Stomach smooth muscle (tissue), 2 donors: Measurements from ENCODE around the gene LAMC1.
"Not testable (repeated sequence)": the region's sequence is repeated elsewhere in the genome, so short reads cannot be mapped to it uniquely, and the experiment has no call there.

Experiments
- H3K27ac ChIP-seq: one replicate; pipeline ENCODE4 v1.7.0; 2013; ENCODE audit warnings: mild to moderate bottlenecking, low read length, inconsistent platforms
- H3K27me3 ChIP-seq, 2 donors: one replicate each; pipeline ENCODE4 v1.7.0; 2013; ENCODE audit warnings: low read length in 2 of 2; ENCODE audit not compliant: insufficient read depth in 2 of 2, control insufficient read depth in 1 of 2
- H3K36me3 ChIP-seq, 2 donors: one replicate each; pipeline ENCODE4 v1.7.0; 2013; ENCODE audit warnings: low read length in 2 of 2; ENCODE audit not compliant: control insufficient read depth in 2 of 2, insufficient read depth in 2 of 2
- H3K4me1 ChIP-seq: one replicate; pipeline ENCODE4 v1.7.0; 2013; ENCODE audit warnings: low read length; ENCODE audit not compliant: control insufficient read depth, insufficient read depth
- H3K4me3 ChIP-seq, 2 donors: one replicate each; pipeline ENCODE4 v1.7.0; 2013; ENCODE audit warnings: low read length in 2 of 2
- H3K9ac ChIP-seq, 2 donors: one replicate each; pipeline ENCODE4 v1.7.0; 2013; ENCODE audit warnings: low read length in 2 of 2, mild to moderate bottlenecking in 1 of 2
- H3K9me3 ChIP-seq, 2 donors: one replicate each; pipeline ENCODE4 v1.7.0; 2013; ENCODE audit warnings: low read length in 2 of 2; ENCODE audit not compliant: control insufficient read depth in 2 of 2
- donor health status: healthy.
- donor health status: Pancreatic carcinoma.

Gene LAMC1

DNA sequence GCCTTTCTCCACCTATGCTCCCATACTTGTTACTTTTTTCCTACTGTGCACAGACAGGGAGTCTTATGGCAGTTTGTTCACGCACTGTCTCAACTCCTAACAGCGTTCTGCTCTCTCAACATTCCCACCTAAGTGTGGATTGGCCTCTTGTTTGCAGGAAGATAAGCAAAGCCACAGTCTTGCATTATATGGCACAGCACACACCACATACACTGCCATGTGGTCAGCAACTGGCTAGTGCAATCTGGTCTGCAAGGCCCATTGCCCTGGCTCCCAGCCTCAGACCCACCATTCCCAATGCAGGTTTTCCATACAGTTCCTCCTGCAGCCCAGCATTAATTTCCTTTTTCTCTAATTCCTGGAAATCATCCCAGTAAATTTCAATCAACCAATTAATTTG is 124.5 kb downstream of the LAMC1 start:
- peaks cover 9% of the 10 kb centered on the region for H3K4me1 ChIP-seq
- H3K9me3 ChIP-seq: no peaks in the 10 kb centered on the region
- H3K9ac ChIP-seq: no peak overlapping the region
- no peaks in the 10 kb centered on the region for H3K27me3 ChIP-seq
- peaks cover 8 to 10% of the 10 kb centered on the region in 2 donors for H3K36me3 ChIP-seq
- H3K4me3 ChIP-seq: no peak overlapping the region
- no peak overlapping the region for H3K27ac ChIP-seq

DNA sequence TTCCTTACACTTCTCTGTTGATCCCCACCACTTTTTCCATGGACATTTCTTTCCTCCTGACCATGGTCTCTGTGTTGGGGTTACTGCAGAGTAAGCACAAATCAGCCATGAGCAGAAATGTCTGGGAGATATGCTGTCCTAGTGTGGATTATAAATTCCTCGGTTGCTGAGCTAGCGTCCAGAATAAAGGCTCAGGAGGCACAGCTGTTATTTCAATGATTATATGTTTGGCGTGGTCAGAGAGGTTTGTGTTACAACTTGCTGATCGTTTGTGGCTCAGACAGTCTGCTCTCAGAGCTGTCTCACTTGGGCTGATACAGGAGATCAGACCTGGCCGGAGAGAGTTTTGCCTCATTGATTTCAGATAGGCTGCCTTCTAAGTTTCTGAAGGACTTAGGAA is 125.4 kb downstream of the LAMC1 start:
- no peaks in the 10 kb centered on the region for H3K27me3 ChIP-seq
- H3K4me3 ChIP-seq: no peak overlapping the region
- no peak overlapping the region for H3K9ac ChIP-seq
- H3K4me1 ChIP-seq: peaks cover 9% of the 10 kb centered on the region
- peaks cover 3 to 6% of the 10 kb centered on the region in 2 donors for H3K36me3 ChIP-seq
- no peaks in the 10 kb centered on the region for H3K9me3 ChIP-seq
- peak overlapping the region; percentile 25 for H3K27ac ChIP-seq

DNA sequence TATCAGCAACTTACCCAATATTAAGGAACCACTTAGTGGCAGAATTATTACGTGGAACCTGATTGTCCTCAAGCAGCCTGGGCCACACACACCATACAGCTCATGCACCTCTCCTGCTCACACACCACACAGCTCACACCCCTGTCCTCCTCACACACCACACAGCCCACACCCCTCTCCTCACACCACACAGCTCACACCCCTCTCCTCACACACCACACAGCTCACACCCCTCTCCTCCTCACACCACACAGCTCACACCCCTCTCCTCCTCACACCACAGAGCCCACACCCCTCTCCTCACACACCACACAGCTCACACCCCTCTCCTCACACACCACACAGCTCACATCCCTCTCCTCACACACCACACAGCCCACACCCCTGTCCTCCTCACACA is 126.1 kb downstream of the LAMC1 start:
- H3K9me3 ChIP-seq: no peaks in the 10 kb centered on the region
- H3K4me1 ChIP-seq: peaks cover 9% of the 10 kb centered on the region
- H3K36me3 ChIP-seq: peaks cover 0 to 5% of the 10 kb centered on the region in 2 donors
- H3K4me3 ChIP-seq: no peak overlapping the region
- H3K27ac ChIP-seq: peak overlapping the region; percentile 25
- no peaks in the 10 kb centered on the region for H3K27me3 ChIP-seq
- no peak overlapping the region for H3K9ac ChIP-seq

DNA sequence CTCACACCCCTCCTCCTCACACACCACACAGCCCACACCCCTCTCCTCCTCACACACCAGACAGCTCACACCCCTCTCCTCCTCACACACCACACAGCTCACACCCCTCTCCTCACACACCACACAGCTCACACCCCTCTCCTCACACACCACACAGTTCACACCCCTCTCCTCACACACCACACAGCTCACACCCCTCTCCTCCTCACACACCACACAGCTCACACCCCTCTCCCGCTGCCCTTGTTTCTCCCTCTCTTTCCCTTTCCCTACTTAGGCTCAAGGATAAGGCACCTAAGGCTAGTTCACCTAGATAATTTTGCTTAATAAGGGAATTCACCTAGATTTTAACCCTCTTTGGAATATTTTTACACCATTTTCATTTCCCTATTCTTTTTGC is 126.8 kb downstream of the LAMC1 start:
- H3K9me3 ChIP-seq: not testable (repeated sequence)

DNA sequence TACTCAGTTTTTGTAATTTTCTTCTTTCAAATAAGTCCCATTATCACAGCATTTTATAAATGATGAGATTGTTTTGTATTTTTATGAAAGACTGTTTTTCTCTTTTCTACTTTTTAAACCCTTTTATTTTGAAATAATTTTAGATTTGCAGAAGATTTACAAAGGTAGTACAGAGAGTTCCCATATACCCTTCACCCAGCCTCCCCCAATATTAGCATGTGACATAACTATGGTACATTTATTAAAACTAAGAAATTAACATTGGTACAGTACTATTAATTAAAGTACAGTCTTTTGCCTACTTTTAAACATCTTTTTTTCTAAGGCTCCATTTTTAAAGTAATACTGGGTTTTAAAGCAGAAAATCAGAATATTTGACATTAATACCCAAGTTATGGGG is 127.2 kb downstream of the LAMC1 start:
- no peaks in the 10 kb centered on the region for H3K9me3 ChIP-seq
- H3K27me3 ChIP-seq: no peaks in the 10 kb centered on the region
- H3K36me3 ChIP-seq: no peaks in the 10 kb centered on the region
- no peak overlapping the region for H3K9ac ChIP-seq
- peaks cover 9% of the 10 kb centered on the region for H3K4me1 ChIP-seq
- no peak overlapping the region for H3K27ac ChIP-seq
- no peak overlapping the region for H3K4me3 ChIP-seq

More for the DNA sequence above, 126.8 kb downstream of the LAMC1 start:
- not testable (repeated sequence) for H3K27me3 ChIP-seq, H3K27ac ChIP-seq, H3K4me3 ChIP-seq, H3K9ac ChIP-seq, H3K36me3 ChIP-seq, H3K4me1 ChIP-seq

DNA sequence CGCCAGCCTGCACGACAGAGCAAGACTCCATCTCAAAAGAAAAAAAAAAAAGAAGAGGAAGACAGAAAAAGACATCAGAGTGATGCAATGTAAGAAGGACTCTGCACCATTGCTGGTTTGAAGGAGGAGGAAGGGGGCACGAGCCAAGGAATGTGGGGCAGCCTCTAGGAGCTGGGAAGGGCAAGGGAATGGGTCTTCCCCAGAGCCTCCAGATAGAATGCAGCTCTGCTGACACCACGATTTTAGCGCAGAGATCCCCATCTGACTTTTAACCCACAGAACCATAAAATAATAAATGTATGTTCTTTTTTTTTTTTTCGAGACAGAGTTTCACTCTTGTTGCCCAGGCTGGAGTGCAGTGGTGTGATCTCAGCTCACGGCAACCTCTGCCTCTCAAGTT is 129.0 kb downstream of the LAMC1 start:
- H3K9me3 ChIP-seq: no peaks in the 10 kb centered on the region
- no peak overlapping the region for H3K27ac ChIP-seq
- H3K4me1 ChIP-seq: peaks cover 9% of the 10 kb centered on the region
- no peaks in the 10 kb centered on the region for H3K27me3 ChIP-seq
- no peak overlapping the region for H3K4me3 ChIP-seq
- no peaks in the 10 kb centered on the region for H3K36me3 ChIP-seq
- H3K9ac ChIP-seq: no peak overlapping the region

DNA sequence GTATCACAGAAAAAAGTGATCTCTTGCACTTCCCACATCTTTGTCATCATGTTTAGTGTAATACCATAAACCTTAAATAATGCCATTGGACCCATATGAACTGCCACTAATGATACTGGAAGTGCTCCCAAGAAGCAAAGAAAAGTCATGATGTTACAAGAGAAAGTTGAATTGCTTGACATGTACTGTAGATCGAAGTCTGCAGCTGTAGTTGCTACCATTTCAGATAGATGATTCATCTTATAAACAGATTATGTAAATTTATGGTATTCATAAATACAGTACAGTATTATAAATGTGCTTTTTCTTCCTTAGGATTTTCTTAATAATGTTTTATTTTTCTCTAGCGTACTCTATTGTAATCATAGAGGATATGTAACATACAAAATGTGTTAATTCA is 132.7 kb downstream of the LAMC1 start:
- no peaks in the 10 kb centered on the region for H3K9me3 ChIP-seq
- H3K9ac ChIP-seq: no peak overlapping the region
- H3K36me3 ChIP-seq: no peaks in the 10 kb centered on the region

DNA sequence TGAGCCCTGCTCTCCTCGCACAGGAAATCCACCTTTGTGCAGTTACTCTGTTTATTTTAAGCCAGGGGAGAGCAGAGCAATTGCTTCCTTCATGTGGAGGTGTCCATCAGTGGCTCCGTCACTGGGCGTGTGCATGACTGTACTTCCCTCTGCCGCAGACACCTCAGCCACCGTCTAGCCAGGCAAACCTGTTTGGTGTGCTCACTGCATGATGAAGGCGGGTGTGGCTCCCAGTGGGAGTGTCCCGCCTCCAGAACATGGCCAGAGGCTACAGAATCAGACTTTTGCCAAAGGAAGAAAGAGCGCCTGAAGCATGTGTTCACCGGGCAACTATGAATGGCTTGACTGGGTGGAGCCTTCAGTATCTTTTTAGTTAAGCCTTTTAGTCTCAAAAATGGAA is 136.7 kb downstream of the LAMC1 start:
- H3K4me3 ChIP-seq: no peak overlapping the region
- no peaks in the 10 kb centered on the region for H3K27me3 ChIP-seq
- no peaks in the 10 kb centered on the region for H3K9me3 ChIP-seq
- no peaks in the 10 kb centered on the region for H3K4me1 ChIP-seq
- H3K27ac ChIP-seq: no peak overlapping the region
- no peaks in the 10 kb centered on the region for H3K36me3 ChIP-seq
- no peak overlapping the region for H3K9ac ChIP-seq

More for the DNA sequence above, 132.7 kb downstream of the LAMC1 start:
- H3K27ac ChIP-seq: no peak overlapping the region
- no peak overlapping the region for H3K4me3 ChIP-seq
- H3K4me1 ChIP-seq: no peaks in the 10 kb centered on the region
- H3K27me3 ChIP-seq: no peaks in the 10 kb centered on the region

DNA sequence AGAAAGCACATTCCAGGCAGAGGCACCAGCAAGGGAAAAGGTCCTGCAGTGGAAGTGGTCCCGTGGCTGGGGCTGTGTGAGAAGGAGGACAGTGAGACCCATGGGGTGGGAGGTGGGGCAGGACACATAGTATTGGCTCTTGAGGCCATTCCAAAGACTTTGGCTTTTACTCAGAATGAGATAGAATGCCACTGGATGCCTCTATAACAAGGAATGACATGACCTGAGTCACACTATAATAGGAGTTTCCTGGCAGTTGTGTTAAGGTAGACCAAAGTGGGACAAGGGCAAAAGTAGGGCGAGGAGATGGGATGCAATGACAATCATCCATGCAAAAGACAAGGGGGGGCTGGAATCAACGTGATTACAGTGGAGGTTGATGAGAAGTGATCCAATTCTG is 138.2 kb downstream of the LAMC1 start:
- Histone ChIP-seq H3K4me3 (no peak overlapping the region), H3K27ac (no peak overlapping the region), H3K9ac (no peak overlapping the region), H3K27me3 (no peaks in the 10 kb centered on the region), H3K4me1 (no peaks in the 10 kb centered on the region), H3K36me3 (no peaks in the 10 kb centered on the region), H3K9me3 (no peaks in the 10 kb centered on the region)

DNA sequence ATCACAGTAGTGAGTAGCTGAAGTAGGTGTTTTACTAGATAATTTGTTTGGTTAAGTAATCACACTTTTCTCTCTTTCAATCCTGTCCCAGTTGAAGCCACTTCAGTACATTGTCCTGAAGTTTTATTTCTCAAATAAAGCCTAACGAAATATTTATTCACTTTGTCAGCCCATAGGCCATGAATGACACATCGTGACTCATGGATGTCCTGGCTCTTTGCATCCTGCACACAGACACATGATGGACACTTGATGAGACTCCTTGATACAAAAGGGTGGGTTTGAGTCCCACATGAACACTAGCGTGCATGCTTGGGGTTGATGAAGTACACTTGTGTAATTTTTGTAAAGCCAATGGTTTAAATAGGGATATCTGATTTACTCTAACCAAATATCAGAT is 140.1 kb downstream of the LAMC1 start:
- H3K4me3 ChIP-seq: no peak overlapping the region
- no peaks in the 10 kb centered on the region for H3K27me3 ChIP-seq
- no peaks in the 10 kb centered on the region for H3K9me3 ChIP-seq
- peaks cover under 1% of the 10 kb centered on the region for H3K4me1 ChIP-seq
- H3K27ac ChIP-seq: no peak overlapping the region
- no peaks in the 10 kb centered on the region for H3K36me3 ChIP-seq
- no peak overlapping the region for H3K9ac ChIP-seq

DNA sequence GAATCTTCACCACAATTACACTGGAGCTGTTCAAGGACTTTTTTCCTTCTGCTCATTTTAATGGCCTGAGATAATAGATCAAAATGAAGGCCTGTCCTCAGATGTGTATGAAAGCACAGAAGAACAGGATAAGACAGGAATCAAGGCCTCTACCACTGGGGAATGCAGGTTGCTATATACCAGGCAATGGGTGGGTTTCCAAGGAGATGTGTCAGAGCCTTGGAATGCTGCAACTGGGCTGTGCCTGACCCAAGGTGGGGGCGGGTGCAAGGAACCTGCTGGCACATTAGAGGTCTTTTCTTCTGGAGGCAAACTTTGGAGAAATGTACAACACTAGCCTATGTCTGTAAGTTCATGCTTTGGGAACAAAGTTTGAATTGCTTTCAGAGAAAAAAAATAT is 141.1 kb downstream of the LAMC1 start:
- Histone ChIP-seq H3K27ac (no peak overlapping the region), H3K36me3 (no peaks in the 10 kb centered on the region), H3K27me3 (no peaks in the 10 kb centered on the region), H3K4me3 (no peak overlapping the region), H3K4me1 (peaks cover 2% of the 10 kb centered on the region), H3K9ac (no peak overlapping the region), H3K9me3 (no peaks in the 10 kb centered on the region)
